H9 (cell line): ENCODE data around the gene RPS8. TPM values are rescaled to one million over a fixed set of nuclear protein-coding genes. Genes with fewer than 3 reads are reported as not detected.

Experiments
- DNase-seq: peaks from one replicate; pipeline ENCODE4 v3.0.0-alpha.2; 2017
- H2AFZ ChIP-seq: one replicate; pipeline ENCODE4 v1.6.1; 2013; ENCODE audit warnings: mild to moderate bottlenecking, low read length, control low read depth, moderate library complexity
- H2AK5ac ChIP-seq: 2 replicates; pipeline ENCODE4 v1.6.1; 2013; ENCODE audit warnings: low read length, control low read depth, mixed read lengths; ENCODE audit not compliant: insufficient read length
- H2BK120ac ChIP-seq: one replicate; pipeline ENCODE4 v1.6.1; 2013; ENCODE audit warnings: low read depth, mild to moderate bottlenecking, low read length, control low read depth, inconsistent platforms; ENCODE audit not compliant: poor library complexity, severe bottlenecking
- H2BK12ac ChIP-seq: 2 replicates; pipeline ENCODE4 v1.6.1; 2013; ENCODE audit warnings: low read length, control low read depth, mixed read lengths, low read depth; ENCODE audit not compliant: insufficient read length
- H2BK15ac ChIP-seq: 2 replicates; pipeline ENCODE4 v1.6.1; 2013; ENCODE audit warnings: low read depth, low read length, control low read depth
- H2BK20ac ChIP-seq: one replicate; pipeline ENCODE4 v1.6.1; 2013; ENCODE audit warnings: low read depth, mild to moderate bottlenecking, low read length, control low read depth, inconsistent platforms; ENCODE audit not compliant: poor library complexity, severe bottlenecking
- H2BK5ac ChIP-seq: 2 replicates; pipeline ENCODE4 v1.6.1; 2013; ENCODE audit warnings: low read length, control low read depth, mixed read lengths; ENCODE audit not compliant: insufficient read length
- H3K14ac ChIP-seq: 2 replicates; pipeline ENCODE4 v1.6.1; 2013; ENCODE audit warnings: low read length, control low read depth; ENCODE audit not compliant: insufficient read depth
- H3K18ac ChIP-seq: 2 replicates; pipeline ENCODE4 v1.6.1; 2013; ENCODE audit warnings: low read depth, mild to moderate bottlenecking, mixed read lengths, low read length, control low read depth; ENCODE audit not compliant: insufficient read length
- H3K23ac ChIP-seq: 2 replicates; pipeline ENCODE4 v1.6.1; 2013; ENCODE audit warnings: low read length, control low read depth, mixed read lengths, low read depth; ENCODE audit not compliant: insufficient read length
- H3K23me2 ChIP-seq: 2 replicates; pipeline ENCODE4 v1.6.1; 2013; ENCODE audit warnings: low read depth, mild to moderate bottlenecking, mixed read lengths, low read length, control low read depth; ENCODE audit not compliant: insufficient read length, poor library complexity, severe bottlenecking
- H3K27ac ChIP-seq: 2 replicates; pipeline ENCODE4 v1.5.1; 2013; ENCODE audit warnings: low read length, control low read depth, mixed read lengths, low read depth; ENCODE audit not compliant: insufficient read length
- H3K27me3 ChIP-seq: 2 replicates; pipeline ENCODE4 v1.6.1; 2013; ENCODE audit warnings: low read length, control low read depth, inconsistent platforms; ENCODE audit not compliant: insufficient read depth
- H3K4ac ChIP-seq: 2 replicates; pipeline ENCODE4 v1.6.1; 2013; ENCODE audit warnings: low read depth, mild to moderate bottlenecking, control low read depth, inconsistent platforms, low read length, moderate library complexity
- H3K4me1 ChIP-seq: 2 replicates; pipeline ENCODE4 v1.6.1; 2013; ENCODE audit warnings: low read length, control low read depth, inconsistent platforms; ENCODE audit not compliant: insufficient read depth
- H3K4me2 ChIP-seq: 2 replicates; pipeline ENCODE4 v1.6.1; 2013; ENCODE audit warnings: low read length, control low read depth, mixed read lengths; ENCODE audit not compliant: insufficient read length, insufficient read depth
- H3K56ac ChIP-seq: 2 replicates; pipeline ENCODE4 v1.6.1; 2013; ENCODE audit warnings: low read depth, mild to moderate bottlenecking, mixed read lengths, low read length, control low read depth; ENCODE audit not compliant: insufficient read length
- H3K79me1 ChIP-seq: 2 replicates; pipeline ENCODE4 v1.6.1; 2013; ENCODE audit warnings: low read depth, mild to moderate bottlenecking, moderate library complexity, low read length, control low read depth, inconsistent platforms; ENCODE audit not compliant: insufficient read depth, poor library complexity, severe bottlenecking
- H3K79me2 ChIP-seq: 2 replicates; pipeline ENCODE4 v1.6.1; 2013; ENCODE audit warnings: low read length, control low read depth, inconsistent platforms; ENCODE audit not compliant: insufficient read depth
- H3K9ac ChIP-seq: 2 replicates; pipeline ENCODE4 v1.6.1; 2013; ENCODE audit warnings: low read length, control low read depth, mixed read lengths; ENCODE audit not compliant: insufficient read length; ENCODE audit errors: extremely low read depth
- H3K9me3 ChIP-seq: one replicate; pipeline ENCODE4 v1.6.1; 2013; ENCODE audit warnings: low read depth, low read length, inconsistent platforms; ENCODE audit not compliant: control insufficient read depth
- H3T11ph ChIP-seq: one replicate; pipeline ENCODE4 v1.6.1; 2013; ENCODE audit warnings: mild to moderate bottlenecking, low read length, control low read depth, inconsistent platforms
- H4K20me1 ChIP-seq: one replicate; pipeline ENCODE4 v1.6.1; 2013; ENCODE audit not compliant: control insufficient read depth, insufficient read length, insufficient read depth
- H4K5ac ChIP-seq: 2 replicates; pipeline ENCODE4 v1.6.1; 2013; ENCODE audit warnings: low read depth, mild to moderate bottlenecking, mixed read lengths, low read length, control low read depth; ENCODE audit not compliant: insufficient read length
- H4K8ac ChIP-seq: replicated peaks from 2 replicates; pipeline ENCODE4 v1.6.1; 2013; ENCODE audit warnings: low read length, control low read depth, mixed read lengths, low read depth; ENCODE audit not compliant: insufficient read length
- H4K91ac ChIP-seq: 2 replicates; pipeline ENCODE4 v1.6.1; 2013; ENCODE audit warnings: low read depth, mild to moderate bottlenecking, moderate library complexity, mixed read lengths, low read length, control low read depth; ENCODE audit not compliant: insufficient read length
- H3K27ac Mint-ChIP-seq, 3 experiments: 2 replicates in 2 of 3; 3 replicates in 1 of 3; pipeline ENCODE4 v1.8.0; 2020 to 2021; ENCODE audit warnings: mixed read lengths in 3 of 3, mild to moderate bottlenecking in 1 of 3, moderate library complexity in 1 of 3
- H3K27me3 Mint-ChIP-seq: 2 replicates; pipeline ENCODE4 v1.8.0; 2021; ENCODE audit warnings: low read depth, mild to moderate bottlenecking, moderate library complexity, mixed read lengths
- H3K36me3 Mint-ChIP-seq, 3 experiments: 2 replicates in 2 of 3; 3 replicates in 1 of 3; pipeline ENCODE4 v1.8.0; 2020 to 2021; ENCODE audit warnings: low read depth in 3 of 3, mixed read lengths in 3 of 3; ENCODE audit not compliant: insufficient read depth in 1 of 3
- H3K4me1 Mint-ChIP-seq, 2 experiments: 2 replicates each; pipeline ENCODE4 v1.8.0; 2020; ENCODE audit warnings: mixed read lengths in 2 of 2
- H3K4me3 Mint-ChIP-seq, 2 experiments: 2 replicates in 1 of 2; 3 replicates in 1 of 2; pipeline ENCODE4 v1.8.0; 2020 to 2021; ENCODE audit warnings: mild to moderate bottlenecking in 2 of 2, mixed read lengths in 2 of 2, moderate library complexity in 1 of 2
- H3K9me3 Mint-ChIP-seq, 2 experiments: 2 replicates in 1 of 2; 3 replicates in 1 of 2; pipeline ENCODE4 v1.8.0; 2020; ENCODE audit warnings: mild to moderate bottlenecking in 2 of 2, mixed read lengths in 2 of 2, moderate library complexity in 1 of 2
- CTCF ChIP-seq: fragments of 200-600 bp; sonication (generic); conservative IDR thresholded peaks from 3 replicates; pipeline ENCODE4 v1.8.0; 2021; ENCODE audit warnings: antibody characterized with exemption, mild to moderate bottlenecking
- WGBS: extraction: QIAGEN DNeasy Blood & Tissue Kit; methylation state at CpG from one replicate; pipeline ENCODE4 v1.1.7; 2013; ENCODE audit warnings: missing lambda C conversion rate, low lambda C conversion rate, mixed read lengths; ENCODE audit not compliant: insufficient read length; ENCODE audit errors: extremely low coverage; 5-methylcytosine and 5-hydroxymethylcytosine counted together
- total RNA-seq: library from RNA; stranded (reverse); gene quantifications from 2 replicates; pipeline ENCODE4 v1.2.1, GENCODE V29; 2021

Gene RPS8
- total RNA-seq, 1 experiment from 2014 or later: 2,591 TPM

- peak overlapping the region; percentile 100 for H3K27ac Mint-ChIP-seq
- TF ChIP-seq CTCF: peak; percentile 27; the same call in 2 of the 3 replicates
- Histone ChIP-seq H2BK20ac (no peak overlapping the region), H3K79me2 (no peaks in the 10 kb centered on the region), H2BK15ac (no peak overlapping the region), H3K9ac (peak overlapping the region; percentile 97), H3K23me2 (peaks cover 8% of the 10 kb centered on the region), H2BK5ac (peak overlapping the region; percentile 100), H3T11ph (peak overlapping the region; percentile 99), H2AFZ (no peak overlapping the region), H4K20me1 (no peaks in the 10 kb centered on the region), H3K4me2 (peak overlapping the region; percentile 61), H3K79me1 (no peaks in the 10 kb centered on the region), H3K27ac (peak overlapping the region; percentile 81), H2AK5ac (no peak overlapping the region), H2BK12ac (no peak overlapping the region), H3K14ac (peak overlapping the region; percentile 100), H4K5ac (peak overlapping the region; percentile 100), H4K91ac (no peak overlapping the region), H3K56ac (peak overlapping the region; percentile 90), H3K4me1 (no peaks in the 10 kb centered on the region; the same call in 1 of the 2 replicates), H3K4ac (no peak overlapping the region; the same call in 1 of the 2 replicates), H3K9me3 (no peaks in the 10 kb centered on the region), H3K18ac (peak overlapping the region; percentile 100), H2BK120ac (no peak overlapping the region), H3K27me3 (no peaks in the 10 kb centered on the region), H3K23ac (peak overlapping the region; percentile 93), H4K8ac (peak overlapping the region; percentile 92)
- no CpG with 5 or more reads among the region's 33 CpGs for WGBS
- H3K36me3 Mint-ChIP-seq: peaks cover 0 to 4% (median 2%) of the 10 kb centered on the region in 3 experiments; a peak in 2 of 7 replicates
- H3K4me1 Mint-ChIP-seq: peaks cover 23 to 28% of the 10 kb centered on the region in 2 experiments
- no peaks in the 10 kb centered on the region for H3K27me3 Mint-ChIP-seq
- peak; percentile 96 for DNase-seq
- no peaks in the 10 kb centered on the region; a peak in 1 of 5 replicates for H3K9me3 Mint-ChIP-seq
- peak overlapping the region; percentile 75 to 78 for H3K4me3 Mint-ChIP-seq
Measured at GRCh38 chr1:44819608-44820327, 44.4 kb downstream of the RPS8 start.
